Neural progenitor cell (in vitro differentiated cells): Measurements from ENCODE around the gene CEMIP2.

Source experiments
- EZH2 ChIP-seq: fragments of 200-600 bp; sonication (generic); IDR thresholded peaks from 2 replicates; pipeline ENCODE4 v1.6.1; 2017; ENCODE audit warnings: antibody characterized with exemption, mild to moderate bottlenecking, moderate library complexity
- EZH2phosphoT487 ChIP-seq: fragments of 200-600 bp; sonication (generic); IDR thresholded peaks from 2 replicates; pipeline ENCODE4 v1.6.1; 2017; ENCODE audit warnings: antibody characterized with exemption
- TF ChIP-seq, protein P1 (sequence below): fragments of 200-600 bp; sonication (generic); IDR thresholded peaks from 2 replicates; pipeline ENCODE4 v1.5.1; 2017; ENCODE audit warnings: antibody characterized with exemption, mild to moderate bottlenecking

DNA sequence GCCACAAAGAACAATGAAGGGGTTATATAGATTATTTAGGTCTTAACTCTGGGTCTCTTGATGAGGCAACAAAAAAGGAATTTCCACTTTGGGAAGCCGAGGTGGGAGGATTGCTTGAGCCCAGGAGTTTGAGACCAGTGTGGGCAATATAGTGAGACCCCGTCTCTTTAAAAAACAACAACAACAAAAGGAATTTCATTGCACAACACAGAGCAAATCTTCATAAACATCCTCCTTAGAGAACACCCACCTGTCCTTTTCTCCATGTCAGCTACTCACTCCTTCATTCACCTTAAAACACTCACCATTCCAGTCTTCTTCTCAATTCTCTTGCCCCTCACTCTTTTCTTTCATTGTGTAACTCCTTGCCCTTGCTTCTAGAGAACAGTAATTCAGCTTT is 39.8 kb upstream of the CEMIP2 start:
- TF ChIP-seq, protein P1, sequence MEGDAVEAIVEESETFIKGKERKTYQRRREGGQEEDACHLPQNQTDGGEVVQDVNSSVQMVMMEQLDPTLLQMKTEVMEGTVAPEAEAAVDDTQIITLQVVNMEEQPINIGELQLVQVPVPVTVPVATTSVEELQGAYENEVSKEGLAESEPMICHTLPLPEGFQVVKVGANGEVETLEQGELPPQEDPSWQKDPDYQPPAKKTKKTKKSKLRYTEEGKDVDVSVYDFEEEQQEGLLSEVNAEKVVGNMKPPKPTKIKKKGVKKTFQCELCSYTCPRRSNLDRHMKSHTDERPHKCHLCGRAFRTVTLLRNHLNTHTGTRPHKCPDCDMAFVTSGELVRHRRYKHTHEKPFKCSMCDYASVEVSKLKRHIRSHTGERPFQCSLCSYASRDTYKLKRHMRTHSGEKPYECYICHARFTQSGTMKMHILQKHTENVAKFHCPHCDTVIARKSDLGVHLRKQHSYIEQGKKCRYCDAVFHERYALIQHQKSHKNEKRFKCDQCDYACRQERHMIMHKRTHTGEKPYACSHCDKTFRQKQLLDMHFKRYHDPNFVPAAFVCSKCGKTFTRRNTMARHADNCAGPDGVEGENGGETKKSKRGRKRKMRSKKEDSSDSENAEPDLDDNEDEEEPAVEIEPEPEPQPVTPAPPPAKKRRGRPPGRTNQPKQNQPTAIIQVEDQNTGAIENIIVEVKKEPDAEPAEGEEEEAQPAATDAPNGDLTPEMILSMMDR = no peak
- TF ChIP-seq EZH2 (no peak), EZH2phosphoT487 (no peak)
